GM06990 (cell line): Measurements from ENCODE around the gene MICAL3.
A peak's percentile ranks its signal among the peaks of the same experiment; 100 is the strongest.

Source experiments
- DNase-seq: peaks from one replicate; pipeline ENCODE4 v3.0.0-alpha.2; 2011; ENCODE audit not compliant: insufficient read length; ENCODE audit errors: extremely low read depth
- H3K27me3 ChIP-seq: replicated peaks from 2 replicates; pipeline ENCODE4 v1.6.0; 2011; ENCODE audit warnings: low read length; ENCODE audit not compliant: control insufficient read depth, insufficient read depth
- H3K36me3 ChIP-seq: 2 replicates; pipeline ENCODE4 v1.5.1; 2011; ENCODE audit warnings: low read length; ENCODE audit not compliant: control insufficient read depth, insufficient read depth
- H3K4me3 ChIP-seq: replicated peaks from 2 replicates; pipeline ENCODE4 v1.5.1; 2011; ENCODE audit warnings: low read depth, mild to moderate bottlenecking, control low read depth, low read length
- CTCF ChIP-seq: IDR thresholded peaks from 2 replicates; pipeline ENCODE4 v1.5.1; 2011; ENCODE audit warnings: low read length, control low read depth, mild to moderate bottlenecking, inconsistent platforms; ENCODE audit not compliant: insufficient read depth, poor library complexity, severe bottlenecking

MICAL3 gene

GRCh38 chr22:17920992-17921650 lies 103.2 kb downstream of the MICAL3 start:
- no peaks in the 10 kb centered on the region for H3K36me3 ChIP-seq
- no peak for TF ChIP-seq CTCF
- H3K27me3 ChIP-seq, result no peaks in the 10 kb centered on the region
- H3K4me3 ChIP-seq, result no peak overlapping the region
- DNase-seq, result no peak

DNA sequence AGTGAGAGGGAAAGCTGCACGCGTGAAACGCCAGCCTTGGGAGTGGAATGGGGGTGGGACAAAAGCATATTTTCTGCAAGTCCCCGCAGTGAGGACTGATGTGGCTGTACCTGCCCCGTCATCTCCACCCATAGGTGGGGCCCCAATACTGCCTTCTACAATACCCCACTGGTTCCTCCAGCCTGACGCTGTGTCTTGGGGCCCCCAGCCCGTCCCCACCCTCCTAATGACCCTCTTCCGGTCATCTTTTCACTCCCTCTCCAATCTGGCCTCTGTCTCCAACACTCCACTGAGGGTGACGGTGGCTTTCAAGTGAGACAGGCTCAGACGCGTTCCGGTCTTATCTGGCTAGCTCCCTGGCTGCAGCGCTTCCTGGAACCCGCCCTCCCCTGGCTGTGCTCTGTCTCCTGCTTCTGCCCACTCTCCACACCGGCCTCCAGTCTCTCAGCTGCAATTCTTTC lies 104.2 kb downstream of the MICAL3 start:
- H3K27me3 ChIP-seq, result no peaks in the 10 kb centered on the region
- DNase-seq, result no peak
- no peak overlapping the region for H3K4me3 ChIP-seq
- TF ChIP-seq CTCF, result peak; percentile 18
- no peaks in the 10 kb centered on the region for H3K36me3 ChIP-seq

GRCh38 chr22:17919276-17920144 lies 104.9 kb downstream of the MICAL3 start:
- TF ChIP-seq CTCF, result no peak

DNA sequence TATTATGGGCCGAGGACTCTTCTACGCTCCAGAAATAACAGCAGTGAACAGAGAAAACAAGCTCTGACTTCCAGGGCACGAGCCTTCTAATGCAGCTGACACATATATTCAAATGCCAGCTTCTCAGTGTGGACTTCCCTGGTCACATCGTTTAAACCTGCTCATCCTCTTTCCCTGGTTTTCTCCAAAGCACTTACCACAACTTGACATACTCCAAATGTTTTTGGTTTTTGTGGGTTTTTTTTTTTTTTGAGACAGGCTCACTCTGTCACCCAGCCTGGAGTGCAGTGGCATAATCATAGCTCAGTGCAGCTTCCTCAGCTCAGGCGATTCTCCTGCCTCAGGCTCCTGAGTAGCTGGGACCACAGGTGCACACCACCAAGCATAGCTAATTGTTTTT lies 105.5 kb downstream of the MICAL3 start:
- Histone ChIP-seq H3K36me3 (no peaks in the 10 kb centered on the region), H3K4me3 (no peak overlapping the region), H3K27me3 (no peaks in the 10 kb centered on the region)
- DNase-seq, result no peak
- TF ChIP-seq CTCF, result no peak

More at GRCh38 chr22:17919276-17920144, 104.9 kb downstream of the MICAL3 start:
- Histone ChIP-seq H3K27me3 (no peaks in the 10 kb centered on the region), H3K4me3 (no peak overlapping the region), H3K36me3 (no peaks in the 10 kb centered on the region)
- DNase-seq, result no peak

- no peak for TF ChIP-seq CTCF
- Histone ChIP-seq H3K27me3 (no peaks in the 10 kb centered on the region), H3K4me3 (no peak overlapping the region), H3K36me3 (no peaks in the 10 kb centered on the region)
- DNase-seq, result peak; percentile 57
Observed at GRCh38 chr22:17917490-17917983, 106.8 kb downstream of the MICAL3 start.
